ENCODE results near the gene FOXL2NB.

FOXL2NB gene

GRCh38 chr3:138901567-138901966 lies 45.5 kb upstream of the FOXL2NB start:
- H3K4me3 ChIP-seq (ENCODE audit: low read length) = no peak overlapping the region
- H2AFZ ChIP-seq (ENCODE audit: low read depth, low read length) = no peak overlapping the region
- no peaks in the 10 kb centered on the region for H3K79me2 ChIP-seq (ENCODE audit: low read length)
- no peak for TF ChIP-seq CTCF (IDR thresholded peaks at IDR 0.05; ENCODE audit: low read depth, low read length)
- TF ChIP-seq EZH2phosphoT487 (IDR thresholded peaks at IDR 0.05; ENCODE audit: low read depth) = no peak
- H3K27me3 ChIP-seq (ENCODE audit: low read depth, low read length) = no peaks in the 10 kb centered on the region
- no peaks in the 10 kb centered on the region for H3K9me3 ChIP-seq (ENCODE audit: insufficient read depth, low read length)
- H3K4me1 ChIP-seq (ENCODE audit: low read length) = no peaks in the 10 kb centered on the region
- H3K9ac ChIP-seq (ENCODE audit: low read length) = no peak overlapping the region
- no peak overlapping the region for H3K27ac ChIP-seq (ENCODE audit: low read length)
- H3K4me2 ChIP-seq (ENCODE audit: low read length) = no peak overlapping the region
- H3K36me3 ChIP-seq (replicated peaks; ENCODE audit: low read depth, low read length) = no peaks in the 10 kb centered on the region
- no peaks in the 10 kb centered on the region for H4K20me1 ChIP-seq (ENCODE audit: insufficient read depth, low read length)

- no peak for TF ChIP-seq EZH2phosphoT487 (IDR thresholded peaks at IDR 0.05; ENCODE audit: low read depth)
- TF ChIP-seq CTCF (IDR thresholded peaks at IDR 0.05; ENCODE audit: low read depth, low read length) = no peak
- H3K79me2 ChIP-seq (ENCODE audit: low read length) = no peaks in the 10 kb centered on the region
- no peaks in the 10 kb centered on the region for H4K20me1 ChIP-seq (ENCODE audit: insufficient read depth, low read length)
- H3K4me3 ChIP-seq (ENCODE audit: low read length) = no peak overlapping the region
- no peaks in the 10 kb centered on the region for H3K9me3 ChIP-seq (ENCODE audit: insufficient read depth, low read length)
- H2AFZ ChIP-seq (ENCODE audit: low read depth, low read length) = no peak overlapping the region
- no peaks in the 10 kb centered on the region for H3K4me1 ChIP-seq (ENCODE audit: low read length)
- no peak overlapping the region for H3K9ac ChIP-seq (ENCODE audit: low read length)
- no peak overlapping the region for H3K4me2 ChIP-seq (ENCODE audit: low read length)
- no peaks in the 10 kb centered on the region for H3K27me3 ChIP-seq (ENCODE audit: low read depth, low read length)
- no peaks in the 10 kb centered on the region for H3K36me3 ChIP-seq (replicated peaks; ENCODE audit: low read depth, low read length)
- no peak overlapping the region for H3K27ac ChIP-seq (ENCODE audit: low read length)
Measured at GRCh38 chr3:138902171-138902570, 44.8 kb upstream of the FOXL2NB start.

GRCh38 chr3:138907539-138907938 lies 39.5 kb upstream of the FOXL2NB start:
- H3K27me3 ChIP-seq (ENCODE audit: low read depth, low read length) = 0 out of 2 replicates have a peak, but pooled peaks cover 4% of the 10 kb centered on the region
- H4K20me1 ChIP-seq (ENCODE audit: insufficient read depth, low read length) = no peaks in the 10 kb centered on the region
- H3K9ac ChIP-seq (ENCODE audit: low read length) = no peak overlapping the region
- H3K4me1 ChIP-seq (ENCODE audit: low read length) = no peaks in the 10 kb centered on the region
- H3K4me3 ChIP-seq (ENCODE audit: low read length) = no peak overlapping the region
- H3K4me2 ChIP-seq (ENCODE audit: low read length) = no peak overlapping the region
- no peak overlapping the region for H2AFZ ChIP-seq (ENCODE audit: low read depth, low read length)
- no peaks in the 10 kb centered on the region for H3K36me3 ChIP-seq (replicated peaks; ENCODE audit: low read depth, low read length)
- no peaks in the 10 kb centered on the region for H3K9me3 ChIP-seq (ENCODE audit: insufficient read depth, low read length)
- H3K27ac ChIP-seq (ENCODE audit: low read length) = no peak overlapping the region
- no peak for TF ChIP-seq CTCF (IDR thresholded peaks at IDR 0.05; ENCODE audit: low read depth, low read length)
- no peak for TF ChIP-seq EZH2phosphoT487 (IDR thresholded peaks at IDR 0.05; ENCODE audit: low read depth)
- no peaks in the 10 kb centered on the region for H3K79me2 ChIP-seq (ENCODE audit: low read length)

- 0 out of 2 replicates have a peak, but pooled peaks cover 7% of the 10 kb centered on the region for H3K27me3 ChIP-seq (ENCODE audit: low read depth, low read length)
- H3K27ac ChIP-seq (ENCODE audit: low read length) = no peak overlapping the region
- no peak overlapping the region for H3K9ac ChIP-seq (ENCODE audit: low read length)
- no peaks in the 10 kb centered on the region for H3K36me3 ChIP-seq (replicated peaks; ENCODE audit: low read depth, low read length)
- H3K4me1 ChIP-seq (ENCODE audit: low read length) = no peaks in the 10 kb centered on the region
- H3K4me3 ChIP-seq (ENCODE audit: low read length) = no peak overlapping the region
- no peak overlapping the region for H2AFZ ChIP-seq (ENCODE audit: low read depth, low read length)
- no peak overlapping the region for H3K4me2 ChIP-seq (ENCODE audit: low read length)
- no peak for TF ChIP-seq CTCF (IDR thresholded peaks at IDR 0.05; ENCODE audit: low read depth, low read length)
- TF ChIP-seq EZH2phosphoT487 (IDR thresholded peaks at IDR 0.05; ENCODE audit: low read depth) = no peak
- no peaks in the 10 kb centered on the region for H3K9me3 ChIP-seq (ENCODE audit: insufficient read depth, low read length)
- no peaks in the 10 kb centered on the region for H4K20me1 ChIP-seq (ENCODE audit: insufficient read depth, low read length)
- no peaks in the 10 kb centered on the region for H3K79me2 ChIP-seq (ENCODE audit: low read length)
Measured at GRCh38 chr3:138908846-138909245, 38.2 kb upstream of the FOXL2NB start.
